Measurements from ENCODE around the gene RORC. TPM values are rescaled to one million over a fixed set of nuclear protein-coding genes. Genes with fewer than 3 reads are reported as not detected.
"Not testable (repeated sequence)": the region's sequence is repeated elsewhere in the genome, so short reads cannot be mapped to it uniquely, and the experiment has no call there.

RORC gene
- total and polyA plus RNA-seq, 3 donors from 2014 or later = 30.9 to 70.4 (median 55.4) TPM

DNA sequence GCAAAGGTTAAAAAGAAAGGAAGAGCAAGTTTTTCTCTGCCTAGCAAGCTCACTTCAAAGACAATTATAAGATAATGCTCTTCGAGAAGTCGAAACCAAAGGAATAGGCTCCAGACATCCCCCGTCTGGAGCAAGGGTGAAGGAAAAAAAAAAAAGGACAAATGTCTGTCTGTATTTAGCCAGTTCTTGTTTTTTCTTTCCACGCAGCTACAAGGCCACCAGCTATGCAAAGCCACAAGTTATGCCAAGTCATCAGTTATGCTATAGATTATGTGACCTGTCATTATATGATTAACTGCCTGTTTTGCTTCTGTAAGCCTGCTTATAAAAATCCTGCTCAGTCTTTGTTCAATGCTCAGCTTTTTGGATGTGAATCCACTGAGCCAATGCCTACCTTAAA, 24.3 kb upstream of the RORC start:
- H3K4me1 ChIP-seq = peaks cover 9% of the 10 kb centered on the region
- H3K9me3 ChIP-seq = no peaks in the 10 kb centered on the region
- H3K36me3 ChIP-seq (ENCODE audit: low read depth, missing control alignments) = no peaks in the 10 kb centered on the region
- intact Hi-C loops (cut with DNase I; ENCODE audit: low total_unique reads) = no loop called here
- H3K4me3 ChIP-seq = no peak overlapping the region
- H3K27me3 ChIP-seq = no peaks in the 10 kb centered on the region
- peak overlapping the region in 1 of 2 donors; percentile 50 for H3K27ac ChIP-seq
- no peak for DNase-seq
- TF ChIP-seq POLR2A (IDR thresholded peaks at IDR 0.05) = no peak
- TF ChIP-seq, protein P1, sequence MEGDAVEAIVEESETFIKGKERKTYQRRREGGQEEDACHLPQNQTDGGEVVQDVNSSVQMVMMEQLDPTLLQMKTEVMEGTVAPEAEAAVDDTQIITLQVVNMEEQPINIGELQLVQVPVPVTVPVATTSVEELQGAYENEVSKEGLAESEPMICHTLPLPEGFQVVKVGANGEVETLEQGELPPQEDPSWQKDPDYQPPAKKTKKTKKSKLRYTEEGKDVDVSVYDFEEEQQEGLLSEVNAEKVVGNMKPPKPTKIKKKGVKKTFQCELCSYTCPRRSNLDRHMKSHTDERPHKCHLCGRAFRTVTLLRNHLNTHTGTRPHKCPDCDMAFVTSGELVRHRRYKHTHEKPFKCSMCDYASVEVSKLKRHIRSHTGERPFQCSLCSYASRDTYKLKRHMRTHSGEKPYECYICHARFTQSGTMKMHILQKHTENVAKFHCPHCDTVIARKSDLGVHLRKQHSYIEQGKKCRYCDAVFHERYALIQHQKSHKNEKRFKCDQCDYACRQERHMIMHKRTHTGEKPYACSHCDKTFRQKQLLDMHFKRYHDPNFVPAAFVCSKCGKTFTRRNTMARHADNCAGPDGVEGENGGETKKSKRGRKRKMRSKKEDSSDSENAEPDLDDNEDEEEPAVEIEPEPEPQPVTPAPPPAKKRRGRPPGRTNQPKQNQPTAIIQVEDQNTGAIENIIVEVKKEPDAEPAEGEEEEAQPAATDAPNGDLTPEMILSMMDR (IDR thresholded peaks at IDR 0.05) = no peak
- 27 to 32% methylated on average over 4 of the region's 4 CpGs for WGBS, 2 donors

DNA sequence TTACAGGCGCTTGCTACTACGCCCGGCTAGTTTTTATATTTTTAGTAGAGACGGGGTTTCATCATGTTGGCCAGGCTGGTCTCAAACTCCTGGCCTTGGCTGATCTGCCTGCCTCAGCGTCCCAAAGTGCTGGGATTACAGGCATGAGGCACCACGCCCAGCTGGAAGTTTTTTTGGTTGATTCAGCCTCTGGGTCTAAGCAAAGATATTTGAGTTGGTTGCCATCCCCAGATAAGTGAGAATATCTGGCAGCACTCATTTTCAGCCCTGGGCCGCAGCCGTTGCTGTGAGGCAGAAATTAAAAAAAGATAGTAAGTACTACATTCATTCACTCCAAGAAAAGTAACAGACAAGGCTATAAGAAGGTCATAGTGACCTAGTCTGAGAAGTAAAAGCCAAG, 23.9 kb upstream of the RORC start:
- 39 to 50% methylated on average over 8 of the region's 8 CpGs for WGBS, 2 donors
- H3K9me3 ChIP-seq; H3K36me3 ChIP-seq (ENCODE audit: low read depth, missing control alignments); intact Hi-C loops (cut with DNase I; ENCODE audit: low total_unique reads); H3K27me3 ChIP-seq; H3K4me3 ChIP-seq; H3K4me1 ChIP-seq; DNase-seq: not testable (repeated sequence)
- H3K27ac ChIP-seq = peak overlapping the region in 1 of 2 donors; percentile 50

DNA sequence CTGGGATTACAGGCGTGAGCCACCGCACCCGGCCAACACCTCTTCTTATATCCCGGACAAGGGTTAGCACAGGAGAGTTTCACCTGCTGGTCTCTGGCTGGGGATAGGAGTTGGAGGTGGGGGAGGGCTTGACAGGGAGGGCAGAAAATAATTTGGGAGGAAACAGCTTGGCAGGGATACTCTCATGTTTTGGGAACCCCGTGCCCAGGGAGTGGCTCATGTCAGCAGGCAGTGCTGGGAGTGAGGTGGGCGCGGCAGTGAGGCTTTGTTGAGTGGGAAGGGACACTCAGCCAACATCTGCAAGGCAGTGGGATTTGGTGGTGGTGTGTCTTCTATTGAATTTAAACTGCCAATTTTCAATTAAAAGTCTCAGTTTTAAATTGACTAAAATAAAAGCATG, 23.1 kb upstream of the RORC start:
- H3K27ac ChIP-seq = no peak overlapping the region

DNA sequence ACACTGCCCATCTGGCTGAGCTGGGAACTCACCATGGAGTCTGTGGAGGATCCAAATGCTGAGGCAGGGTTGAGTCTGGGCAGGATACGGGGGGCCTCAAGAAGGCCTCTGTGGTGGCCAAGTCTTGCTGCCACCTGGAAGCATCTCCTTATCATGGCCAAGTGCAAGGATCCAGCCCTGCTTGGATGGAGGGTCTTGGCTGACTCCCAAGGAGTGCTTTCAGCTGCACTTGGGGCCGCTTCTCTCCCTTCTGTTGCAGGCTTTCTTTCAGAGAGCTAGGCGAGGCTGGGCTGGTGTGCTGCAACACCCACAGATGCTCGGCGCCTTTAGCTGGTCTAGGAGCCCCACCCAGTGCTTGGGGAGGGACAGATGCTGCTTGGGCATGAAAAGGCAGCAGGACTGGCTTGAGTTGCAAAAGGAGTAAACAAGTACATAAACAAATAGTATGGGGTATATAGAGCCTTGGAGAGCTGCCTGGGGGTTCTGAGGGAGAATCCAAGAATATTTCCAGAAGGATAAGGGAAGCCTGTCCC, 21.9 kb upstream of the RORC start, which contains the start of gene THEM5:
Gene THEM5 (minus strand): TSS at position 302 of the 533 bp plus-strand sequence. CDS start 147 bp downstream, at position 155.
- H3K9me3 ChIP-seq = no peaks in the 10 kb centered on the region
- 80% methylated on average over 5 of the region's 5 CpGs; no CpG with 5 or more reads in 1 of the 2 donors for WGBS, 2 donors
- no peaks in the 10 kb centered on the region for H3K27me3 ChIP-seq
- no peak for DNase-seq
- TF ChIP-seq, protein P1 (IDR thresholded peaks at IDR 0.05) = no peak
- TF ChIP-seq POLR2A (IDR thresholded peaks at IDR 0.05) = no peak
- H3K4me3 ChIP-seq = no peak within 1 kb of the TSS
- H3K36me3 ChIP-seq (ENCODE audit: low read depth, missing control alignments) = no peaks in the 10 kb centered on the region
- peaks cover 9% of the 10 kb centered on the region for H3K4me1 ChIP-seq
- H3K27ac ChIP-seq = no peak within 1 kb of the TSS
- intact Hi-C loops (cut with DNase I; ENCODE audit: low total_unique reads) = no loop called here

More for the DNA sequence above, 23.1 kb upstream of the RORC start:
- Histone ChIP-seq H3K27me3 (no peaks in the 10 kb centered on the region), H3K4me1 (peaks cover 9% of the 10 kb centered on the region), H3K36me3 (ENCODE audit: low read depth, missing control alignments) (no peaks in the 10 kb centered on the region), H3K4me3 (no peak overlapping the region), H3K9me3 (no peaks in the 10 kb centered on the region)
- TF ChIP-seq, protein P1 (IDR thresholded peaks at IDR 0.05) = no peak
- no peak for TF ChIP-seq POLR2A (IDR thresholded peaks at IDR 0.05)
- DNase-seq = no peak
- intact Hi-C loops (cut with DNase I; ENCODE audit: low total_unique reads) = no loop called here
- 85% methylated on average over 7 of the region's 7 CpGs for WGBS, 2 donors

DNA sequence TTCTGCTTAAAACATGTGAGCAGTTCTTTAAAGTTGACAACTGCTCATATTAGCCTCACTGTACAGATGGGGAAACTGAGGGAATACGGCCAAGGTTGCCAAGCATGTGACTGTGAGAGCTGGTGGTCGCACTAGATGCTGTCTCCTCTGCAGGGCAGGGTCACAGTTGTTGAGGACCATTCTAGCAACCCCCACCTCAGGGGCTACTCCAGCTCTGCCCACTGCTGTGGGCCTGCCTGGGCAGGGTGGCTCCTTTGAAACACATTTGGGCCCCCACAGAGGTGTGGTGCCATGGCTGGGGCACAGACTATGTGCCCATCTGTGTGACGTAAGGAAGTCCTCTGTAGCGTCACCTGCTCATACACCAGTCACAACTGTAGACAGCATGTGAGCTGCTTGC, 21.1 kb upstream of the RORC start:
- Histone ChIP-seq H3K4me1 (peaks cover 9% of the 10 kb centered on the region), H3K27me3 (no peaks in the 10 kb centered on the region), H3K27ac (no peak overlapping the region), H3K36me3 (ENCODE audit: low read depth, missing control alignments) (no peaks in the 10 kb centered on the region), H3K4me3 (no peak overlapping the region), H3K9me3 (no peaks in the 10 kb centered on the region)
- no peak for DNase-seq
- intact Hi-C loops (cut with DNase I; ENCODE audit: low total_unique reads) = no loop called here
- WGBS, 2 donors = 97% methylated on average over 4 of the region's 4 CpGs; no CpG with 5 or more reads in 1 of the 2 donors
- TF ChIP-seq, protein P1 (IDR thresholded peaks at IDR 0.05) = no peak
- no peak for TF ChIP-seq POLR2A (IDR thresholded peaks at IDR 0.05)

Measured in testis (tissue), 3 donors.